Raji (cell line): Measurements from ENCODE around the gene FGF4.

ENCODE experiments used
- POLR2A ChIP-seq: IDR thresholded peaks from 2 replicates; pipeline ENCODE4 v1.6.1; 2011; ENCODE audit warnings: low read depth, low read length, control low read depth; ENCODE audit not compliant: insufficient read depth

FGF4 gene

DNA sequence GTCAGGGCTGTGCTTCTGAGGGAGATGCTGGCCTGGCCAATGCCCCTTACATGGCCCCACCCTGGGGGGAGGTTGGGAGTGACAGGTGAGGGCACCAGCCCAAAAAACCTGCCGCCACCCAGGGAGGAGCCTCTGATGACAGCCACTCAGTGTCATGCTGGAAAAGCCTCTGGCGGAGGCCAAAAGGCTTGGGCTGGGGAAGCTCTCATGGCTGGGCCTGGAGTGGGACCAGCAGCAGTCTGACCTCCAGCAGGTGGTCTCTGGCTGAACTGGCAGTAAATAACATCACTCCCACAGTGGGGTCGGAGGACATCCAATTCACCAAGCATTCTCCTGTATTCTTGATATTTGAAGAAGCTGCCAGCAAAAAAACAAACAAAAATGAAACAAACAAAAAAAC lies 24.0 kb upstream of the FGF4 start:
- TF ChIP-seq POLR2A, result no peak

DNA sequence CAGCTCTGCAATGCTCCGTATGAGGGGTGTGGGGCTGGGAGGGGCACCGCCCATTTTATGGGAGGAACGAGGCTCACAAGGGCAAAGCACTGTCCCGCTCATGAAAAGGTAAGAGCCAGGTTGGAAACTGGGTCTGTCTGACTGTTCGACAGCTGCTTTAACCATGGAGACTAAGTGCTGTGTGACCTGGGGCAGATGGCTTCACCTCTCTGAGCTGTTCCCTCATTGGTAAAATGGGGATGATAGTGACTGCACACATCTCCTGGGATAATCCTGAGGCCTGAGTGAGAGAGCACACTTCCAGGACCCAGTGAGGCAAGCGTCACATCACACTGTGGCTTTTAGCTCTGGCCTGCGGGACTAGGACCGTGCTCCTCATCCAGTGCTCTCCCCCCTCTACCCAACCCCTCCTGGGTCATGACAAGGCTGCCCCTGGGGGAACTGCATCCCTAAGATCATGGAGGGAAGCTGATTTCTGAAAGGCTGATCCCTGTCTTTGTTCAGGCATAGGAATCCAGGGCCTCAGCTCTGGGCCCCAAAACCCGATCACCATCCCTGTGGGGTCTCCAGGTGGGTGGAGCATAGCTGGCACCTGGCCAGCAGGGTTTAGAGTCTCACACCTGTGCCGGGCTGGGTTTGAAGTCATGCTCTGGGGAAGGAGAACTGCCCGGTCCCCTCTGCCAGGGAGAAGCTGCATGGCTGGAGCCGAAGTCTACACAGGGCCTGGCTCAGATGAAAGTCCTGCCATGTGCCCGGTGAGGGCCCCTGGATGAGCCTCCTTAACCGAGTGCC lies 22.8 kb upstream of the FGF4 start:
- no peak for TF ChIP-seq POLR2A

DNA sequence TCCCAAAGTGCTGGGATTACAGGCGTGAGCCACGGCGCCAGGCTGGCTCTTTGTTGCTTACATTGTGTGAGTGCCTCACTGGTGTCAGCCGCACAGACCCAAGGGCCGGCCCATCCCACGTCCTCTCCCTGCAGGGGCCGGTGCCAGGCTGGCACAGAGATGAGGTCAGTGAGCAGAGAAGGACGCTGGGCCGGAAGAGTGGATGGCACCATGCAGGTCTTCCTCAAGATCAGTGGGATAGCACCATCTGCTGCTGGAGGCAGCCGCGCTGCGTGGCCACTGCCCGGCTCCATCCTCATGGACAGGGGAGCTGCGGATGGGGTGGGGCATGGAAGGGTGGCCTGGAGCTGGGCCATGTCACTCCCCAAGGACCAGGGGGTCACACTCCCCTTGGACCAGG lies 22.0 kb upstream of the FGF4 start:
- TF ChIP-seq POLR2A, result no peak

DNA sequence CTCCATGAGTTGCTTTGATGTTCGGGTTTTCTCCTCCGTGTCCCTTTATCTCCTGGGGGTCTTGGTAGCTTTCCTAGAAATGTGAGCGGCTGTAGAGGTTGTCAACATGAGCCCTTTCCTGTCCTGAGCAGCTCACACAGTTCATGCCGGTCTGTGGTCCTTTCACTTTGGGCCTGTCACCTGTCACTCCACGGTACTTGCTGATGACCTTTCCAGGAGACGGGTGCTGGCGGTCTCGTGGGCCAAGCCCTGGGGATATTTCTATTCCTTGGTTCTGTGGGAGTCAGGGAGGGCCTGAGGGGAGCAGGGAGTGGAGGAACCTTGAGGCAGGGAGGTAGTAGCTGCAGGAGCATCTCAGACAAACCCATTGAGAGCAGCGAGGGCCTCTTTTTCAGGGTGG lies 20.9 kb upstream of the FGF4 start:
- TF ChIP-seq POLR2A, result no peak

DNA sequence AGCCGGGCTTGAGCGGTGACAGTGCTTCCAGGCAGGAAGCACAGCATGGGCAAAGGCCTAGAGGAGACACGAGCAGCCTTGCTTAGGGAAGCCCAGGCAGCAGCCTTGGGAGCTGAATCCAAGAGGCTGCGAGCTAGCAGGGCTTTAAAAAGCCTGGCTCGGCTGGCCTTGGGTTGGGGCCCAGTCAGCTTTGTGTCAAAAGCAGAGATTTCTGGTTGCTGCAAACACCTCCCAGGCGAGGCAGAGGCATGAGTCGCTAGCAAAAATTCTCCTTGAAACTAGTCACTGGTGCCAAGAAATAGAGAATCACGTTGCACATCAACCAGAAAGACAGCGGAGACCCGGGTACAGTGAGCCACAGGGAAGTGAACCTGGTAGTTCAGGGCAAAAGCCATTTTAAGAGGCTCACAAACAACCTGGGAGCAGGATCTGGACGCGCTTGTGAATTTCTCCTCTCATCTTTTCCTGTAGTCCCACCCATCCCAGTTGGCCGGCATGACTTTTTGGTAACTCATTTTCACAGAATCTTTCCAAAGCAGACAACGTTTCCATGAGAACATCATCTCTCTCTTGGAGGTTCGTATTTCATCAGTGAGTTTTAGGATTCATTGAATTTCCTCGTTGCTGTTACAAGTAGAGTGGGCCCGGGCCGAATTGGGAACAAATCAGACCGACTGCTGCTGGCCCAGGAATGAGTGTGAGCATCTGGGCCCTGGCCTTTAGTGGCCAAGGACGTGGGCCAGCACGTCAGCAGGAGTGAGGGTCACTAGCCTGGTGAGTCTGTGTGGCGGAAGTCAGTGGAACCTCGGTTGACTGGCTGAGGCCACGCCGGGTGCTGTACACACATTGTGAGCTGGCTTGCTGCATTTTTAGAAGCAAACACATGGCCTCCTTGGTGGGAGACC lies 16.4 kb upstream of the FGF4 start:
- no peak for TF ChIP-seq POLR2A

DNA sequence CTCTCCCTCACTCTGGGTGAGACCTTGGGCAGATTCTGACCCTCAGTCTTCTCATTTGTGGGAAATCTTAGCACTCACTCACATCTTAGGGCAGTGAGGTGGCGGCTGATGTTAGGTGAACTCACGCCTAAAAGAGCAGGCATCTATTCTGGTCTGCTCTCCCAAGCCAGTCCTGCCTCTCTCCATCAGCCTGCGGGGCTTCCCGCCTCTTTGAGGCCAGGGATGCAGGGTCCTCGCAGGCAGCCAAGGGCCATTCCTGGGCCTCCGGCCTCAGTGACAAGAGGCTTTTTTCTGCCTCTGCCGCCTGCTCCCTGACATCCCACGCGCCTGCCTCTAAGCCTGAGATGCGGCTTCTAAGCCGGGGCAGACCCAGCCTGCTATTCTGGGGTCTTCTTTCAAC lies 13.8 kb upstream of the FGF4 start:
- no peak for TF ChIP-seq POLR2A

DNA sequence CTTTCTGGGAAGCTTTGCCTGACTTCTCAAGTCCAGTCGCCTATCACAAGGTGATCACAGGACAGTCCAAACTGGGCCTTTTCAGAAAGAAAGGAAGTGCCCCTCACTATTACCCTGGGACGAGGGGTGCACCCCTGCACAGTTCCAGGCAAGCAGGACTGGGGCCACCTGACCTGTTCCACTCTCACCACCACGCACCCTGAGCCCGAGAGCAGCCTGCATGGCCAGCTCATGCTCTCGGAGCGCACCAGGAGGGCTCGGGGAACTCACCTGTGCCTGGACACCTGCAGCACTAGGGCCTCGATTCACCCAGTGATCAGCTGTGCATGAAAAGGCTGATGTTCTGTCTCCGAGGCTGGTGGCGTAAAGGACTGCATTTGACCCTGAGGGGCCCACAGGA lies 12.8 kb upstream of the FGF4 start:
- TF ChIP-seq POLR2A, result no peak

DNA sequence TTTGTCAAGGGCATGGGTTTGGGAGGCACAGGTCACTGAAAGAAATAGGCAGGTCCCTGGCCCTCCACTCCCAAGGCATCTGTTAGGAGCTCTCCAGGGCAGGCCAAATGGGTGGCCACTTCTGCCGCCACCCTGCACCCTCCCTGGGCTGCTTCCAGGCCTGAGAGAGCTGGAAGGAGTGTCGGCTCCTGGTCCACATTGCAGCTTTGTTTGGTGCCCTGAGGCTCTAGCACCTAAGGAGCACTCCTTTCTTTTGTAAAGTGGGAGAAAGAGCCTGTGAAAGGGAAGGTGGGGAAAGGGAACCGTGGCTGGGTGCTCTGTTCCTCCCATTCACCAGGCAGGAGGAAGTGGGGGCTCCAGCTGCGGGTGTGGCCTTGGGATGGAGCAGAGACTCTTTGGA lies 12.3 kb upstream of the FGF4 start:
- no peak for TF ChIP-seq POLR2A

DNA sequence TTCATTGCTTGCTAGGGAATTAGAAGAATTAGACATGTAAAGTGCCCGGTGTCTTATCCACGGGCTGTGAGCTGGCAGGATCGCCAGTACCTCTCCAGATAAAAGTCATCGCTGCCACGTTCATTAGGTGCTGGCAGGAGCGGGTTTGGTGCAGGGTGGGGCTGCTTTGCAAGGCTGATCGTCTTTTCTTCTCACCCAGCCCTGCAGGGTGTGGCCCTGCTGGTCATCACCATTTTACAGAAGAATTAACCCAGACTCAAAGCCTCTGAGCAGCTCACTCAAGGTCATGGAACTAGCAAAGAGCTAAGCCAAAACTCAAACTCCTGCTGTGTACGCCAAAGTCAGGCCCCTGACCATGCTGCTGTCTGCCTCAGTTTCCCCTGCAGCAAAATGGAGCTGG lies 6.1 kb upstream of the FGF4 start:
- no peak for TF ChIP-seq POLR2A

DNA sequence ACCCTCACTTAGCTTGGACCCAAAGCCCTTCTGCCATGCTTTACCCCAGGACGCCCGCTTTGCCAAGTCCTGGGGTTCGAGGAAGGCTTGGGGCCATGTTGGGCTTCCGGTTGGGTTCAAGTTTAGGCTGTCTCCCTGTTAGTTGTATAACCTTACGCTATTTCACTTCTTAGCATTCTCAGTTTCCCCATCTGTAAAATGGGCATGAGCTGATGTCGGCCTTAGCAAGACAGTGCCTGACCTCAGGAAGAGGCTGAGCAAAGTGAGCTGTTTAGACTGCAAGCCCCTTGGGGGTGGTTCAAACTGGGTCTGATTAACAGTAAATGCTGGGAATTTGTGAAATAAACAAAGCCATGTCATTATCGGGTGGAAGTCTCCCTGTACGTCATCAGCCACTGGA lies 3.2 kb upstream of the FGF4 start:
- TF ChIP-seq POLR2A, result no peak

DNA sequence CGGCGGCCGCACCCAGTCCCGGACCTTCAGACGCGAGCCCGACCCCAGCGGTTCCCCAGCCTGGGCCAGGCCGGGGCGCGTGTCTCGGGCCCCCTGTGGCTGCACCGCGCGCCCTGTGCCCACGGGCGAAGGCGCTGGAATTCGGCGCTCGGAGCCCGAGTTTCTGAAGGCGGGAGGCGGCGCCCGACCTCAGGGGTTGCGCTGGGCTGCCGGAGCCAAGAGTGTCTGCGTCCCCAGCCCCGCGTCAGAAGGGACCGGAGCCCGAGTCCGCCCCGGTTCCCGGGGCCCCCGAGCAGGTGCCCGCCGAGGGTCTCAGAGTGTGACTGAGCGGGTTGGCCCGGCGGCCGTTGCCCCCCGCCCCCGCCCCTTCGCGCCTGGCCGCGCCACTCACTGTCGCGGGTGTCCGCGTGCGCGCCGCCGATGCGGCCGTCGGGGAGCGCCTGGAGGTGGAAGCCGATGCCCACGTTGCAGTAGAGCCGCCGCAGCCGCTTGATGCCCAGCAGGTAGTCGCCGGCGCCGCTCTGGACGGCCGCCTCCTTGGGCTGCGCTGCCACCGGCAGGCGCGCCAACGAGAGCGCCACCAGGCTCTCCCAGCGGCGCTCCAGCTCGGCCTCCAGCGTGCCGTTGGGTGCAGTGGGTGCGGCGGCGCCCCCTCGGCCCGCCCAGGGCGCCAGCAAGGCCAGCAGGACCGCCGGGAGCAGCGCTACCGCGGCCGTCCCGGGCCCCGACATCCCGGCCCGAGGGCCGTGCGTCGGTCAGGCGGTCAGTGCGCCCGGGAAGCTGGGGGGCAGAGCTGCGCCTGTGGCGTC lies 583 bp downstream of the FGF4 start:
- no peak for TF ChIP-seq POLR2A

DNA sequence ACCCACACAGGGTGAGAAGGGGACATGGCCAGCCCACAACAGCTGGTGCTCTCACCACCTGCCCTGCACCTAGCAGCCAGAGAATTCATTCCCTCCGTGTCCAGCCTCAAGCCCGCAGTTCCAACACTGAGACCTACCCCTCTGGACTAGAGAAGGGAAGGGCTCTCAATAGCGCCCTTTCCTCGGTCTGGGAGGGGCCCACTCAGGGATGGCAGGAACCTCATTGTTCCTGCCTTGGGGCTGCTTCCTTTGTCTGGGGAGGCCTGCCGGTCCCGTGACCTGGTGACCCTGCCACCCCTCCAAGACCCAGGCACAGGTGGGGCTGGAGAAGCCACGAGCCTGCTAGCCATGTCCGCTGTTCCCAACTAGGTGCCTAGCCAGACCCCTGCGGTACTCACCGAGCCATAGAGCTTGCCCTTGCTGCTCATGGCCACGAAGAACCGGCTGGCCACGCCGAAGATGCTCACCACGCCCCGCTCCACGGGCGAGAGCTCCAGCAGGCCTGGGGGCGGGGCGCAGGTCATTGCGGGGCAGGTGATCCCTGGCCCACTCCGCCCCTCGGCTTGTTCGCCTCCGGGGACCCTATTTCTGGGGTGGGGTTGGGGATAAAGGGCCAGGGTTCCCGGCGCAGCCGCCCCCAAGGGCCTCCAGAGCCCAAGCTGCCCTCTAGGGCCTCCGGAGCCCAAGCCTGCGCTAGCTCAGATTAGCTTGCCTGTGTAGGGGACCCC lies 1.4 kb downstream of the FGF4 start:
- TF ChIP-seq POLR2A, result no peak

DNA sequence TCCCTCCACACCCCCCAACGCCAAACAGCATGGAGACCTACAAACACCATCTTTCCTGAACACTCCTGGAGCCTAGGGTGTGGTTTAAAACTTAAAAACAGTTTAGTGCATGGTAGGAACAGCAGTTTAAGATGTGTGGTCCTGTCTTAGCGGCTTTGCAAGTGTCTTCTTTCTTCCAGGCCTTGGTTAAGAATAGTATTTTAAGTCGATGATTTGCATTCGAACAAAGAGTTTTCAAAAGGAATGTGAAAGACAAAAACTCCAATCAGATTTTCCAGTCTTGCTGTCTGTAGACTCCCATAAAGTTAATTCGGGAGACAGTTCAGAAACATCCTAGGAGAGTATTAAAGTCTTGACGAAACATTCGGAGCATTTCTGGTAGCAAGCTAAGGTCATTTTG lies 3.7 kb downstream of the FGF4 start:
- no peak for TF ChIP-seq POLR2A

DNA sequence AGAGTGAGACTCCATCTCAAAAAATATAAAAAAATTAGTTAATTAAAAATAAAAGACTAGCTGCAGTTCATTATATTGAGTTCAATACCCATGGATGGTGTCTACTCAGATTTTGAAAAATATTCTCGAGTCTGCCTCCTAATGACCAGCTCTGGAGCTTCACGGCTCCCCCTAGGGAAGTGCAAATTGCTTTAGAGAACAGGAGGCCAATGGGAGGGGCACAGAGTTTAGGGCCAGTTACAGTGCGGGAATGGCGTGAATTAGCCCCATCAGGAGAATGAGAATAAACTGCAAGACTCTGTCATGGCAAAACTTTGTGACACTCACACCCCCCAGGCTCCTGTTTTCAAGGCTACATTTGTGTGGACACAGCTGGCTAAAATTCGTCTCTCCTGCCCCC lies 4.6 kb downstream of the FGF4 start:
- no peak for TF ChIP-seq POLR2A

DNA sequence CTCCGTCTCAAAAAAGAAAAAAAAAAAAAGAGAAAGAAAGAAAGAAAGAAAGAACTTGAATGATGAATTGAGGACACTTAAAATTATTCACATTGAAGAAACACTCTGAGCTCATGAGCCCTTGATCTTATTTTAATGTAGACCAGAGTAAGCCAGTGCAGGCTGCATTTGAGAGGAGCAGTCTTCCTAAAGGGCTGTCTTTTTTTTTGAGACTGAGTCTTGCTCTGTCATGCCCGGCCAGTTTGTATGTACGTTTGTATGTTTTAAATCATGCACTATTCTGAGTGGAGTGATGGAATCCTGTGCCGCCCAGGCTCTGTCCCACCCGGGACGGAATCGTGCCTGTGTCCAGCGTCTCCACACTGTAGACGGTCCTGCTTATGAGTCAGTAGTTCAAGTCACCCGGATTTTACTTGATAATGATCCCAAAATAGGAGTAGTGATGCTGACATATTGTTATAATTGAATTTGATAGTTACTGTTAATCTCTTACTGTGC lies 9.6 kb downstream of the FGF4 start:
- TF ChIP-seq POLR2A, result no peak
